H1 (cell line): ENCODE measurements around the gene CCDC7.

ENCODE experiments used
- BCL11A ChIP-seq, 2 experiments: IDR thresholded peaks; one replicate each; pipeline ENCODE4 v1.6.1; 2011; ENCODE audit warnings: low read depth in 2 of 2, low read length in 2 of 2, mild to moderate bottlenecking in 2 of 2
- BRCA1 ChIP-seq: IDR thresholded peaks from 2 replicates; pipeline ENCODE4 v1.6.1; 2012; ENCODE audit warnings: low read depth, low read length, improper control_type of control experiment
- GABPA ChIP-seq: IDR thresholded peaks from 2 replicates; pipeline ENCODE4 v1.6.1; 2011; ENCODE audit warnings: mild to moderate bottlenecking, low read length, moderate library complexity, borderline replicate concordance; ENCODE audit not compliant: insufficient read depth
- GTF2F1 ChIP-seq: IDR thresholded peaks from 2 replicates; pipeline ENCODE4 v1.6.1; 2012; ENCODE audit warnings: low read depth, low read length, improper control_type of control experiment, borderline replicate concordance
- JUND ChIP-seq: IDR thresholded peaks from 2 replicates; pipeline ENCODE4 v1.6.1; 2011; ENCODE audit warnings: mild to moderate bottlenecking, improper control_type of control experiment, low read length
- KDM1A ChIP-seq: fragments of 200-600, 300-600 bp; sonication (generic); IDR thresholded peaks from 2 replicates; pipeline ENCODE4 v1.7.1; 2016; ENCODE audit warnings: mild to moderate bottlenecking, low read length, borderline replicate concordance
- MAFK ChIP-seq: IDR thresholded peaks from 2 replicates; pipeline ENCODE4 v1.6.1; 2012; ENCODE audit warnings: low read depth, mild to moderate bottlenecking, improper control_type of control experiment, low read length
- POLR2A ChIP-seq, 2 experiments: IDR thresholded peaks; 1 replicate in 1 of 2; 2 replicates in 1 of 2; pipeline ENCODE4 v1.6.1; 2011; ENCODE audit warnings: low read depth in 2 of 2, low read length in 2 of 2, mild to moderate bottlenecking in 2 of 2; ENCODE audit errors: control extremely low read depth in 1 of 2
- RAD21 ChIP-seq, 2 experiments: IDR thresholded peaks in 1 of 2; conservative IDR thresholded peaks in 1 of 2; 2 replicates each; pipeline ENCODE4 v1.6.1; 2011; ENCODE audit warnings: low read depth in 2 of 2, low read length in 2 of 2, improper control_type of control experiment in 1 of 2, inconsistent platforms in 1 of 2, mild to moderate bottlenecking in 1 of 2, moderate library complexity in 1 of 2
- SP1 ChIP-seq: IDR thresholded peaks from 2 replicates; pipeline ENCODE4 v1.6.1; 2011; ENCODE audit warnings: low read depth, low read length
- YY1 ChIP-seq: IDR thresholded peaks from 2 replicates; pipeline ENCODE4 v1.6.1; 2011; ENCODE audit warnings: low read depth, mild to moderate bottlenecking, low read length
- ZNF274 ChIP-seq: IDR thresholded peaks from 2 replicates; pipeline ENCODE4 v1.7.0; 2012; ENCODE audit warnings: low read length, borderline replicate concordance; ENCODE audit errors: extremely low read depth
- TF ChIP-seq, protein P1 (sequence below), 3 experiments: IDR thresholded peaks; 1 replicate in 2 of 3; 2 replicates in 1 of 3; pipeline versions ENCODE4 v1.5.1 to v1.6.1; 2011; ENCODE audit warnings: low read length in 3 of 3, mild to moderate bottlenecking in 3 of 3, inconsistent platforms in 2 of 3, low read depth in 1 of 3, moderate library complexity in 1 of 3; ENCODE audit not compliant: insufficient read depth in 1 of 3; ENCODE audit errors: control extremely low read depth in 1 of 3

DNA sequence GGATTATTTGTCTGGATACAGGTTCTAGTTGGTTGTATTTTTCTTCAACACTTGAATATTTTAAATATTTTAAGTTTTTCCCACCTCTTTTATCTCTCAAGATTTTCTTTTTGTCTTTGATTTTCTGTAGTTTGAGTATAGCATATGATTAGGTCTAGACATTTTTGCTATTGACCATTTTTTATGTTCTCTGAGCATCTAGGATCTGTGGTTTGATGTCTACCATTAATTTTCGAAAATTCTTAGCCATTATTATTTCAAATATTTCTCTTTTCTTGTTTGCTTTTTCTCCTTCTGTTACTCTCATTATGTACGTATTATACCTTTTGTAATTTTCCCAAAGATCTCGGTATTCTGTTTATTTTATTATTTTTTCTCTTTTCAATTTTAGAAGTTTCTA is 293.0 kb downstream of the CCDC7 start:
- no peak for TF ChIP-seq POLR2A (IDR thresholded peaks at IDR 0.05; ENCODE audit: control extremely low read depth in 1 of 2, low read depth in 2 of 2, low read length in 2 of 2)
- no peak for TF ChIP-seq MAFK
- TF ChIP-seq BCL11A (IDR thresholded peaks at IDR 0.05; ENCODE audit: low read depth in 2 of 2, low read length in 2 of 2) = no peak
- no peak for TF ChIP-seq KDM1A
- no peak for TF ChIP-seq SP1
- TF ChIP-seq, protein P1, sequence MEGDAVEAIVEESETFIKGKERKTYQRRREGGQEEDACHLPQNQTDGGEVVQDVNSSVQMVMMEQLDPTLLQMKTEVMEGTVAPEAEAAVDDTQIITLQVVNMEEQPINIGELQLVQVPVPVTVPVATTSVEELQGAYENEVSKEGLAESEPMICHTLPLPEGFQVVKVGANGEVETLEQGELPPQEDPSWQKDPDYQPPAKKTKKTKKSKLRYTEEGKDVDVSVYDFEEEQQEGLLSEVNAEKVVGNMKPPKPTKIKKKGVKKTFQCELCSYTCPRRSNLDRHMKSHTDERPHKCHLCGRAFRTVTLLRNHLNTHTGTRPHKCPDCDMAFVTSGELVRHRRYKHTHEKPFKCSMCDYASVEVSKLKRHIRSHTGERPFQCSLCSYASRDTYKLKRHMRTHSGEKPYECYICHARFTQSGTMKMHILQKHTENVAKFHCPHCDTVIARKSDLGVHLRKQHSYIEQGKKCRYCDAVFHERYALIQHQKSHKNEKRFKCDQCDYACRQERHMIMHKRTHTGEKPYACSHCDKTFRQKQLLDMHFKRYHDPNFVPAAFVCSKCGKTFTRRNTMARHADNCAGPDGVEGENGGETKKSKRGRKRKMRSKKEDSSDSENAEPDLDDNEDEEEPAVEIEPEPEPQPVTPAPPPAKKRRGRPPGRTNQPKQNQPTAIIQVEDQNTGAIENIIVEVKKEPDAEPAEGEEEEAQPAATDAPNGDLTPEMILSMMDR (IDR thresholded peaks at IDR 0.05; ENCODE audit: control extremely low read depth in 1 of 3, insufficient read depth in 1 of 3, low read depth in 1 of 3, low read length in 3 of 3) = no peak
- TF ChIP-seq ZNF274 = no peak
- TF ChIP-seq RAD21 (IDR thresholded peaks at IDR 0.05 in 1 of 2, conservative IDR thresholded peaks at IDR 0.05 in 1 of 2; ENCODE audit: low read depth in 2 of 2, low read length in 2 of 2) = no peak
- no peak for TF ChIP-seq GABPA
- TF ChIP-seq YY1 = no peak
- TF ChIP-seq JUND = no peak
- TF ChIP-seq BRCA1 = no peak
- TF ChIP-seq GTF2F1 = no peak
